ENCODE measurements around the gene AGMAT.

- TF ChIP-seq CTCF (IDR thresholded peaks at IDR 0.05) (no peak), POLR2A (IDR thresholded peaks at IDR 0.05) (no peak)
Measured at GRCh38 chr1:15531682-15532081, 53.2 kb downstream of the AGMAT start.

Measured in esophagus squamous epithelium (tissue), 4 donors.